GM12874 (cell line): ENCODE results near the gene HMCN1.

Experiments used
- TF ChIP-seq, protein P1 (sequence below): IDR thresholded peaks from 2 replicates; pipeline ENCODE4 v1.5.1; 2011; ENCODE audit warnings: low read depth, mild to moderate bottlenecking, control low read depth, low read length, moderate library complexity; ENCODE audit not compliant: insufficient read depth

HMCN1 gene

DNA sequence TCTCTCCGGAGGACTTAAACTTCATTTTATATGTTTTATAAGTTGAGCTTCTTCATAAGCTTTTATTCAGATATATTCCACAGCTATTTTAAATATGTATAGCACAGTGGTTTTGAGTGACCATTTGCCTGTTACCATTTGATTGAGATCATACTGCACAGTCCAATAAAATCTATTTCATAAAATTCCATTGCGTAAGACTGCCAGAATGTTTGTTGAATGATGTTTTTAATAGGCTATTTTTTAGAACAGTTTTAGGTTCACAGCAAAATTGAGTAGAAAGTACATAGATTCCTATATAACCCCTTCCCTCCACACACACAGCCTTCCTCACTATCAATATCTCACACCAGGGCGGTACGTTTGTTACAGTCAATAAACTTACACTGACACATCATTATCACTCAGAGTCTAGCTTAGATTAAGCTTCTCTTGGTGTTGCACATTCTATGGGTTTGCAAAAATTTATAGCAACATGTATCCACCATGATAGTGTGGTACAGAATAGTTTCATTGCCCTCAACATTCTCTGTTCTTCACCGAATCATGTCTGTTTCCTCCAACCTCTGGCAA, 433.0 kb downstream of the HMCN1 start:
- TF ChIP-seq, protein P1, sequence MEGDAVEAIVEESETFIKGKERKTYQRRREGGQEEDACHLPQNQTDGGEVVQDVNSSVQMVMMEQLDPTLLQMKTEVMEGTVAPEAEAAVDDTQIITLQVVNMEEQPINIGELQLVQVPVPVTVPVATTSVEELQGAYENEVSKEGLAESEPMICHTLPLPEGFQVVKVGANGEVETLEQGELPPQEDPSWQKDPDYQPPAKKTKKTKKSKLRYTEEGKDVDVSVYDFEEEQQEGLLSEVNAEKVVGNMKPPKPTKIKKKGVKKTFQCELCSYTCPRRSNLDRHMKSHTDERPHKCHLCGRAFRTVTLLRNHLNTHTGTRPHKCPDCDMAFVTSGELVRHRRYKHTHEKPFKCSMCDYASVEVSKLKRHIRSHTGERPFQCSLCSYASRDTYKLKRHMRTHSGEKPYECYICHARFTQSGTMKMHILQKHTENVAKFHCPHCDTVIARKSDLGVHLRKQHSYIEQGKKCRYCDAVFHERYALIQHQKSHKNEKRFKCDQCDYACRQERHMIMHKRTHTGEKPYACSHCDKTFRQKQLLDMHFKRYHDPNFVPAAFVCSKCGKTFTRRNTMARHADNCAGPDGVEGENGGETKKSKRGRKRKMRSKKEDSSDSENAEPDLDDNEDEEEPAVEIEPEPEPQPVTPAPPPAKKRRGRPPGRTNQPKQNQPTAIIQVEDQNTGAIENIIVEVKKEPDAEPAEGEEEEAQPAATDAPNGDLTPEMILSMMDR: no peak

DNA sequence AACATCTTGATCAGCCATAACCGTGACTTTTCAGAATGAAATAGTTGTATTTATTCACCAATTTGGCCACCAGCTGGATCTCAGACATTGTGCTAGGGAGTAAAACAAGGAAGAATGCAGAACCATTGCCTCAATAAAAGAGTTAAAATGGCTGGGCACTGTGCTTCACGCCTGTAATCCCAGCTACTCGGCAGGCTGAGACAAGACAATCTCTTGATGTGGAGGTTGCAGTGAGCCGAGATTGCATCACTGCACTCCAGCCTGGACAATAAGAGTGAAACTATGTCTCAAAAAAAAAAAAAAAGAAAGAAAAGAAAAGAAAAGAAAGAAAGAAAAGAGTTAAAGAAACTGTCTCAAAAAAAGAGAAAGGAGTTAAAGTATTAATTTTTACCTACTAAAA, 441.4 kb downstream of the HMCN1 start:
- TF ChIP-seq, protein P1: no peak

DNA sequence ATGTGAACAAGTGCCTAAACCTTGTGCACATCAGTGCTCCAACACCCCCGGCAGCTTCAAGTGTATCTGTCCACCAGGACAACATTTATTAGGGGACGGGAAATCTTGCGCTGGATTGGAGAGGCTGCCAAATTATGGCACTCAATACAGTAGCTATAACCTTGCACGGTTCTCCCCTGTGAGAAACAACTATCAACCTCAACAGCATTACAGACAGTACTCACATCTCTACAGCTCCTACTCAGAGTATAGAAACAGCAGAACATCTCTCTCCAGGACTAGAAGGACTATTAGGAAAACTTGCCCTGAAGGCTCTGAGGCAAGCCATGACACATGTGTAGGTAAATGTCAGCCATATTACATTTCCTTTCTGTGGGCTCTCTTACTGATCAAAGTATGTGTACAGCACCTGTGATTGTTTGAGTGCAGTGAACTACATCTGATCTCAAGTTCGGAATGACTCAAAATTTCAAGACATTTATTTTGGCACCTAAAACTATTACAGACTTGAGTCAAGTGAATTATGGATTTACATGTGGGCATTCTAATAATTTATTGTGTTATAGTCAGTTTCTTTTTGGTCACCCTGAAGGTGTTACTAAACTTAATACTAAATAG, 444.3 kb downstream of the HMCN1 start:
- TF ChIP-seq, protein P1: no peak

DNA sequence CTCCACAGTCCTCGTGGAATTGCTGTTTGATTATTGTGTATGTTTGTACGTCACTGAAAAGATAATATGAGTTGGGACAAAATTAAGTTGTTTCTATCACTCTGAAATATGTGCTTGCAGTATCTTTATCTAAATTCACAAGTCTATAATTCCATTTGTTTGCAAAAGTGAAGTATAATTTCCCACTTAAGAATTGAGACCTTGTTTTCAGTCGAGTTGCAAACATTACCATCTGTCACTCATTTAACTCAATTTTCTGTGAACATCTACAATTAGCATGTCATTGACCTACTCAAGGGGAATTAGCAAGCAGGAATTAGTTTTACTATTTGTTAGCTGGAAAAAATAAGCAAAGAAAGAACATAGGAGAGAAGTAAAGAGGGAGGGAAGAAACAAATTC, 445.0 kb downstream of the HMCN1 start:
- TF ChIP-seq, protein P1: no peak

DNA sequence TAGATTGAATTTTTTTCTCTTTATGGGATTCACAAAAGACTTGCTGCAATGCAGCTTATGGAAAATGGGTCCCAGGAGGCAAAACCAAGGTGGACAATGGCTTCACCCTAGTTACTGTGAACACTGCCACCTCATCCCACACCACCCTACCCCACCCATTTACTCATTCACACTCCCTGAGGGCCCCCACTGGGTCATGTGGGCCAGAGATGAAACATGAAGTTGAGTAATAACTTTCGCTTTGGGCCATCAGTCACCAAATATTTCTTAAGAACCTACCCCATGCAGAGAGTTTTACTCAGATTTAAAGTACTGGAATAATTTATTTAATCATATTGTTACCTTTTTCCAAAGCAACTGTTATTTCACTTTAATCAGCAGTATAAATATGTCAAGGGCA, 449.0 kb downstream of the HMCN1 start:
- TF ChIP-seq, protein P1: no peak

DNA sequence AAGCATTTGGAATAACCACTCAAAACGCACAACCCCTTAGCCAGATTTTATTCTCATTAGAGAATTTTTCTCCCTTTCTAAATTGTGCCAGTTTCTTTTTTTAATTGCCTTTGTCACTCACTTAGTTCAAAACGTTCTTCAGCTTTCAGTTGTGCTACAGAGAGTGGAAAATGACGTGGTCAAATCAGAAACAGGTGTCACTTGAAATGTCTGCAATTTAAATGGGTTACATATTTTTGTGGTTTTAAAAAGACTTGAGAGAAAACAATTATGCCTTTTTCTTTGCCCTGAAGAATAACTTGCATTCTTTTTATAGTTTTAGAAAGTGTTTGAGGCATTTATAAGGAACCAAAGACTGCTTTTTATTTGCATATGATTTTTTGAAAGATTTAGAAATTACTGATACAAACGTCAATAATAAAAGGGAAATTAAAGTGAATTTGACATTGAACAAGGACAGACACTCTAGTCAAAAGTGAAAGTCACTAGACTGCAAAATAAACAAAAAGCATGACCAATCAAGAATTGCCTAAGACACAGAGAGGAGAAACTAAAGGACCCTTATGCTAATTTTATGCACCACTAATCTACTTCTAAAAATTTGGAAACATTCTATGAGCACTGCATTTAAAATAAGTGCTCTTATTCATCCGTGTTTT, 449.9 kb downstream of the HMCN1 start:
- TF ChIP-seq, protein P1: no peak

DNA sequence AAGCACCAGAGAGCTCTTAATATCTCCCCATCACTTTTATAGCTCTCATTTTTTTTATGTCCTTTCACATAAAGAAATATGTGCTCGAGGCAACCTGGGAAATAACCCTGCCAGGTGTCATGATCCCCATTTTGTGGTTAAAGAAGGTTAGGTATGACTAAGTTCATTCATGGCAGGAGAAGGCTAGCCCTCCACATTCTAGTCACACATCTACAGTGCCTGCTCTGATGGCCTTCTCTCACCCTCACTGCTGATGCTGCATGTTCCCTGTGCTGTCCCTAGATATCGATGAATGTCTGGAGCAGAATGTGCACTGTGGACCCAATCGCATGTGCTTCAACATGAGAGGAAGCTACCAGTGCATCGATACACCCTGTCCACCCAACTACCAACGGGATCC, 453.4 kb downstream of the HMCN1 start:
- TF ChIP-seq, protein P1: no peak
